ENCODE measurements around the gene CMTR2. TPM values are rescaled to one million over a fixed set of nuclear protein-coding genes. Genes with fewer than 3 reads are reported as not detected.
A peak's percentile ranks its signal among the peaks of the same experiment; 100 is the strongest.

The CMTR2 gene
- total RNA-seq, 4 donors from 2014 or later: 18.2 to 50.6 (median 37.0) TPM

- Histone ChIP-seq H3K27me3 (no peaks in the 10 kb centered on the region), H3K4me1 (peaks cover 0 to 18% (median 1%) of the 10 kb centered on the region in 4 donors), H3K27ac (peak overlapping the region; percentile 82 to 92 (median 91)), H3K36me3 (peaks cover 0 to 34% (median 0%) of the 10 kb centered on the region in 3 donors), H3K4me3 (peak overlapping the region; percentile 60 to 89 (median 66)), H3K9me3 (no peaks in the 10 kb centered on the region)
- DNase-seq: no peak
- TF ChIP-seq, protein P1, sequence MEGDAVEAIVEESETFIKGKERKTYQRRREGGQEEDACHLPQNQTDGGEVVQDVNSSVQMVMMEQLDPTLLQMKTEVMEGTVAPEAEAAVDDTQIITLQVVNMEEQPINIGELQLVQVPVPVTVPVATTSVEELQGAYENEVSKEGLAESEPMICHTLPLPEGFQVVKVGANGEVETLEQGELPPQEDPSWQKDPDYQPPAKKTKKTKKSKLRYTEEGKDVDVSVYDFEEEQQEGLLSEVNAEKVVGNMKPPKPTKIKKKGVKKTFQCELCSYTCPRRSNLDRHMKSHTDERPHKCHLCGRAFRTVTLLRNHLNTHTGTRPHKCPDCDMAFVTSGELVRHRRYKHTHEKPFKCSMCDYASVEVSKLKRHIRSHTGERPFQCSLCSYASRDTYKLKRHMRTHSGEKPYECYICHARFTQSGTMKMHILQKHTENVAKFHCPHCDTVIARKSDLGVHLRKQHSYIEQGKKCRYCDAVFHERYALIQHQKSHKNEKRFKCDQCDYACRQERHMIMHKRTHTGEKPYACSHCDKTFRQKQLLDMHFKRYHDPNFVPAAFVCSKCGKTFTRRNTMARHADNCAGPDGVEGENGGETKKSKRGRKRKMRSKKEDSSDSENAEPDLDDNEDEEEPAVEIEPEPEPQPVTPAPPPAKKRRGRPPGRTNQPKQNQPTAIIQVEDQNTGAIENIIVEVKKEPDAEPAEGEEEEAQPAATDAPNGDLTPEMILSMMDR (IDR thresholded peaks at IDR 0.05): no peak
- no peak for TF ChIP-seq POLR2A (IDR thresholded peaks at IDR 0.05)
Observed at GRCh38 chr16:71288570-71288889, 672 bp downstream of the CMTR2 start.

GRCh38 chr16:71287911-71288310, 1.3 kb downstream of the CMTR2 start:
- peak overlapping the region in 2 of 4 donors; percentile 60 to 73 for H3K4me3 ChIP-seq

GRCh38 chr16:71287454-71287853, 1.7 kb downstream of the CMTR2 start:
- H3K36me3 ChIP-seq: peaks cover 0 to 36% (median 0%) of the 10 kb centered on the region in 3 donors
- DNase-seq: no peak

More at GRCh38 chr16:71287911-71288310, 1.3 kb downstream of the CMTR2 start:
- H3K27me3 ChIP-seq: no peaks in the 10 kb centered on the region
- TF ChIP-seq, protein P1 (IDR thresholded peaks at IDR 0.05): no peak
- no peak for TF ChIP-seq POLR2A (IDR thresholded peaks at IDR 0.05)
- H3K9me3 ChIP-seq: no peaks in the 10 kb centered on the region
- DNase-seq: no peak
- no peak overlapping the region for H3K27ac ChIP-seq
- H3K4me1 ChIP-seq: peaks cover 0 to 18% (median 1%) of the 10 kb centered on the region in 4 donors
- H3K36me3 ChIP-seq: peaks cover 0 to 36% (median 0%) of the 10 kb centered on the region in 3 donors

DNA sequence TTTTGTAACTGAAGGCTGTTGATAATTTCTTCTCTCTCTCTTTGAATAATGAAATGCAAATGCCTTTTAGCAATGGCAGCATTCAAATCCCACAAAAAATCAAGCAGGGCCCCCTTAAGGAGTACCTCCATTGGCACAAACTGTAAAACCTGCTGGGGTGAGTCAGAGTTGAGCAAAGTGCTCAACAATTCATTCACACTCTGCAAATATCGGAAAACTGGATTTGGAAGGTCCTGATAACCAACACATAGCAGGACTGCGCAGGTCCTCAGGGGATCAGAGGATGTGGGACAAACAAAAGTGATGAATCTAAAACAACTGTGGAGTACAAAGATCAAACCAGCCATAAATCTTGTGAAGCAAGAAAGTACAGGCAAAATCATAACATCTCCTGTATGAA, 5.6 kb downstream of the CMTR2 start:
- Histone ChIP-seq H3K4me3 (no peak overlapping the region), H3K9me3 (no peaks in the 10 kb centered on the region), H3K27ac (no peak overlapping the region), H3K4me1 (peaks cover 0 to 18% (median 1%) of the 10 kb centered on the region in 4 donors), H3K27me3 (no peaks in the 10 kb centered on the region), H3K36me3 (peaks cover 0 to 36% (median 0%) of the 10 kb centered on the region in 3 donors)
- no peak for TF ChIP-seq POLR2A (IDR thresholded peaks at IDR 0.05)
- TF ChIP-seq, protein P1 (IDR thresholded peaks at IDR 0.05): no peak
- DNase-seq: no peak

More at GRCh38 chr16:71287454-71287853, 1.7 kb downstream of the CMTR2 start:
- Histone ChIP-seq H3K27ac (no peak overlapping the region), H3K4me1 (peaks cover 0 to 18% (median 1%) of the 10 kb centered on the region in 4 donors), H3K9me3 (no peaks in the 10 kb centered on the region), H3K27me3 (no peaks in the 10 kb centered on the region), H3K4me3 (no peak overlapping the region)
- TF ChIP-seq, protein P1 (IDR thresholded peaks at IDR 0.05): no peak
- no peak for TF ChIP-seq POLR2A (IDR thresholded peaks at IDR 0.05)

DNA sequence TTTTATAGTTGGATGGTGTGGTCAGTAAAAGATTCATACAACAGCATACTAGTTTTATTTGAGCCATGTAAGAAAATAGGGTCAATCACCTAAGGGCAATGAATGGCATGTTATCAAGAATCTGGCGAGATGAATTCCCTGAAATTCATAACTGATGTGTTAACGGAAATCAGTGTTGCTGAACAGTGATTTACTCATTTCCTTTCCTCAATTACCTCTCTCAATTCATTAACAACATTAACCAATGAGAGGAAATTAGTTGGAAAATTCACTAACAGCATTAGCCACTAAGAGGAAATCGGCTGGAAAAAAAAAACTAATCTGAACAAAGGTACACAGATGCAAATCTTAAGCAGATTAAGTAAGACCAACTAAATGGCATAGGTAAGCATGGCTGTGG, 6.3 kb downstream of the CMTR2 start:
- Histone ChIP-seq H3K4me3 (no peak overlapping the region), H3K9me3 (no peaks in the 10 kb centered on the region), H3K27ac (no peak overlapping the region), H3K27me3 (no peaks in the 10 kb centered on the region), H3K36me3 (peaks cover 0 to 36% (median 0%) of the 10 kb centered on the region in 3 donors), H3K4me1 (peaks cover 0 to 13% (median 1%) of the 10 kb centered on the region in 4 donors)
- no peak for DNase-seq
- TF ChIP-seq, protein P1 (IDR thresholded peaks at IDR 0.05): no peak
- TF ChIP-seq POLR2A (IDR thresholded peaks at IDR 0.05): no peak

Data from Peyer's patch (tissue), 4 donors.